HL-60 (cell line): ENCODE results near the gene RPP21.

Experiments used
- DNase-seq, 2 experiments: peaks; one replicate each; pipeline ENCODE4 v3.0.0-alpha.2; 2010 to 2020; ENCODE audit warnings: low read depth in 1 of 2, low spot score in 1 of 2
- H3K27ac ChIP-seq: fragments of 250-450 bp; sonication (Bioruptor Pico); replicated peaks from 2 replicates; pipeline ENCODE4 v1.5.1; 2020; ENCODE audit warnings: mild to moderate bottlenecking, moderate library complexity
- H3K27me3 ChIP-seq: fragments of 250-450 bp; sonication (Bioruptor Pico); 2 replicates; pipeline ENCODE4 v1.5.1; 2021; ENCODE audit warnings: mild to moderate bottlenecking, moderate library complexity; ENCODE audit not compliant: insufficient read depth, poor library complexity, severe bottlenecking
- H3K4me3 ChIP-seq: replicated peaks from 2 replicates; pipeline ENCODE4 v1.5.1; 2011; ENCODE audit warnings: mild to moderate bottlenecking, control low read depth, low read length; ENCODE audit not compliant: insufficient read depth
- CTCF ChIP-seq: IDR thresholded peaks from one replicate; pipeline ENCODE4 v1.5.1; 2011; ENCODE audit warnings: low read length, control low read depth, inconsistent platforms; ENCODE audit not compliant: insufficient read depth
- GABPA ChIP-seq: IDR thresholded peaks from 2 replicates; pipeline ENCODE4 v1.6.1; 2012; ENCODE audit warnings: low read depth
- POLR2AphosphoS5 ChIP-seq: IDR thresholded peaks from 2 replicates; pipeline ENCODE4 v1.6.1; 2012; ENCODE audit warnings: low read depth
- REST ChIP-seq: IDR thresholded peaks from 2 replicates; pipeline ENCODE4 v1.6.1; 2012; ENCODE audit warnings: low read depth; ENCODE audit not compliant: insufficient replicate concordance
- SPI1 ChIP-seq: IDR thresholded peaks from 2 replicates; pipeline ENCODE4 v1.6.1; 2012; ENCODE audit warnings: low read depth, mild to moderate bottlenecking, borderline replicate concordance

Gene RPP21

GRCh38 chr6:30344191-30344867 lies 627 bp upstream of the RPP21 start:
- DNase-seq, result no peak
- no peak overlapping the region for H3K4me3 ChIP-seq
- H3K27ac ChIP-seq, result no peak overlapping the region
- H3K27me3 ChIP-seq, result no peaks in the 10 kb centered on the region
- TF ChIP-seq POLR2AphosphoS5, result no peak
- TF ChIP-seq SPI1, result no peak
- no peak for TF ChIP-seq CTCF
- no peak for TF ChIP-seq REST

- TF ChIP-seq GABPA, result no peak
- TF ChIP-seq SPI1, result no peak
- no peak for TF ChIP-seq POLR2AphosphoS5
- no peak for TF ChIP-seq CTCF
- TF ChIP-seq REST, result no peak
- Histone ChIP-seq H3K27me3 (no peaks in the 10 kb centered on the region), H3K27ac (no peak overlapping the region), H3K4me3 (peak overlapping the region; percentile 79)
- no peak for DNase-seq
Observed at GRCh38 chr6:30345852-30346251, 896 bp downstream of the RPP21 start.

- TF ChIP-seq SPI1, result peak; percentile 32; the same call in 1 of the 2 replicates
- no peak for TF ChIP-seq GABPA
- Histone ChIP-seq H3K27me3 (no peaks in the 10 kb centered on the region), H3K4me3 (no peak overlapping the region), H3K27ac (no peak overlapping the region)
- DNase-seq, result no peak
Observed at GRCh38 chr6:30348957-30349356, 4.0 kb downstream of the RPP21 start.

- DNase-seq, result no peak
- TF ChIP-seq REST (no peak), SPI1 (peak; percentile 3; the same call in 1 of the 2 replicates)
- no peak overlapping the region for H3K27ac ChIP-seq
- no peak overlapping the region for H3K4me3 ChIP-seq
- no peaks in the 10 kb centered on the region for H3K27me3 ChIP-seq
Observed at GRCh38 chr6:30349421-30350177, 4.6 kb downstream of the RPP21 start.
